NK-92 treated with Interleukin-12 subunit alpha and Interleukin-12 subunit beta, amount 100 ng/mL, for 24 hours (cell line): Measurements from ENCODE around the gene SPATA32.

ENCODE experiments used
- DNase-seq: peaks from one replicate; lab custom pipeline; 2025; lab: John Stamatoyannopoulos, UW

The SPATA32 gene

DNA sequence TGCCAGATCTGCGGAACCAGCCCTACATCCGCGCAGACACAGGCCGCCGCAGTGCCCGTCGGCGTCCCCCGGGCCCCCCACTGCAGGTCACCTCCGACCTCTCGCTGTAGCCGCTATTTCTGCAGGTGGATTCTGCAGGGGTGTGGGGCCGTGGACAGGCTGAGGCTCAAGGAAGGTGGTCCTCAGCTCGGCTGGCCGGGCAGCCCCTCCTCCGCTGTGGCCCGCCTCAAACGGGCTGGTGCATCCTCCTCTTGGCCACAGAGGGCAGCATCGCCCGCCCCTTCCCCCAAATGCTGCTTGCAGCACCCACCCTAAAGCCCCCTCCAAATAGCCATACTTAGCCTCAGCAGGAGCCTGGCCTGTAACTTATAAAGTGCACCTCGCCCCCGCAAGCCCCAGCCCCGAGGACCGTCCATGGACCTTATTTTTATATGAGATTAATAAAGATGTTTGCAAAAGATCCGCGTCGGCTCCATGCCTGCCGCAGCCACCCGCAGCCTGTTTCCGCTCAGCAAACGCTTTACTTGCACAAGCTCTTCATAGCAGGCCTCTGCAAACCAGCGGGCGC lies 14.9 kb downstream of the SPATA32 start:
- DNase-seq: no peak

DNA sequence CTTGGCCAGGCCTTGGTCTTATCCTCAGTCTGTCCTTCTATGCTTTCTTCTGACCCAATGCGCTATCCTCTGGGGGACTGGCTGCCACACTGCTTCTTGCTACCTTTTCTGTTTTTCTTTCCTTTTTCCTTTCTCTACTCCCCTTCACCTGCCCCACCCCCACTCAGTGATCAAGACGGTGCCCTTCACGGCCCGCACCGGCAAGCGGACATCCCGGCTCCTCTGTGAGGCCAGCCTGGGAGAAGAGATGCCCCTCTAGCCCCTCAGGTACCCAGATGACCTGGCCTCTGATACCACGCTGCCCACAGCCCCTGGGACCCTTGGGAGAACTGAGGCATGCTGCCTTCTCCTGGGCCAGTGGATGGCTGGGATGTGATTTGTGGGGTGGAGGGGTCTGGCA lies 15.6 kb downstream of the SPATA32 start:
- DNase-seq: no peak

DNA sequence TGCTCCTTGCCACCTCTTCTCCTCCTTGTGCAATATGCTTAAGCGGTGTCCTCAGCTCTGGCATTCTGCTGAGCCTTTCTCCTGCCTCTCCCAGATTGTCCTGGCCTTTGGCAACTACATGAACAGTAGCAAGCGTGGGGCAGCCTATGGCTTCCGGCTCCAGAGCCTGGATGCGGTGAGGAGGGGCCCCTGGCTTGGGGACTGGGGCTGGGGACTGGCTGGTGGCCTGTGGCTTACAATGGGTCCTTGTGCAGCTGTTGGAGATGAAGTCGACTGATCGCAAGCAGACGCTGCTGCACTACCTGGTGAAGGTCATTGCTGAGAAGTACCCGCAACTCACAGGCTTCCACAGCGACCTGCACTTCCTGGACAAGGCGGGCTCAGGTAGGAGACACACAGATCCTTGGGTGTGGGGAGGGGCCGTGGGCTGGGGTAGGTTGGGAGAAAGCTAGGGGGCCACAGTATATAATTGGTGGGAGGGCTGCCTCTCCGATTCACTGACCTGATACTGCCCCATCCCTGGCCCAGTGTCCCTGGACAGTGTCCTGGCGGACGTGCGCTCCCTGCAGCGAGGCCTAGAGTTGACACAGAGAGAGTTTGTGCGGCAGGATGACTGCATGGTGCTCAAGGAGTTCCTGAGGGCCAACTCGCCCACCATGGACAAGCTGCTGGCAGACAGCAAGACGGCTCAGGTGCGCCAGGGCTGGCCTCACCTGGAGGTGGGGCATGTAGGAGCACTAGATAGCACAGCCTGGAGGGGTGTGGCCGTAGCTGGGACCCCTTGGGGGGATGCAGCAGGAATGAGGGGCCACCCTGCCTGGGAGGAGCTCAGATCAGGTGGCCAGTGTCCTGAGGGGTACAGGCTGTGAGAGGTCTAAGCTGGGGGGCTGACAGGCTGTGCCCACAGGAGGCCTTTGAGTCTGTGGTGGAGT lies 16.9 kb downstream of the SPATA32 start:
- DNase-seq: no peak

DNA sequence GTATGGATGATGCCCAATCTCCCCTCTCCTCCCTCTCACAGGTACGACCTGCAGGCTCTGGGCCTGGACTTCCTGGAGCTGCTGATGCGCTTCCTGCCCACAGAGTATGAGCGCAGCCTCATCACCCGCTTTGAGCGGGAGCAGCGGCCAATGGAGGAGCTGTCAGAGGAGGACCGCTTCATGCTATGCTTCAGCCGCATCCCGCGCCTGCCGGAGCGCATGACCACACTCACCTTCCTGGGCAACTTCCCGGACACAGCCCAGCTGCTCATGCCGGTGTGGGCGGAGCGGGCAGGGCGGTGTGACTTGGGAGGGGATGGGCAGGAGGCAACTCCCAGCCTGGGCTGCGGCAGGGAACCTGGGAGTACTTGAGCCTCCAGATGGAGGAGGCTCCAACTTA lies 18.1 kb downstream of the SPATA32 start:
- DNase-seq: no peak

DNA sequence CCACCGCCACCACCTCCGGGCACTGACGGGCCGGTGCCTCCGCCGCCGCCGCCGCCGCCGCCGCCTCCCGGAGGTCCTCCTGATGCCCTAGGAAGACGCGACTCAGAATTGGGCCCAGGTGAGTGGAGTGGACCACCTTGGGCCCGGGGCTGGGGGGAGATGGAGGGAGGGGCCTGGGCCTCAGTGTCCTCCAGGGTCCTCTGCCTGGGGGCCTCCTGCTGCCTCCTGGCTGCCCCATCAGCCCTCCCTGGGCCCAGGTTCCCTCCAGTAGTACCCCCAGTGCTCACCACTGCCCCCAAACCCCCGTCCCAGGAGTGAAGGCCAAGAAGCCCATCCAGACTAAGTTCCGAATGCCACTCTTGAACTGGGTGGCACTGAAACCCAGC lies 19.9 kb downstream of the SPATA32 start:
- no peak for DNase-seq

DNA sequence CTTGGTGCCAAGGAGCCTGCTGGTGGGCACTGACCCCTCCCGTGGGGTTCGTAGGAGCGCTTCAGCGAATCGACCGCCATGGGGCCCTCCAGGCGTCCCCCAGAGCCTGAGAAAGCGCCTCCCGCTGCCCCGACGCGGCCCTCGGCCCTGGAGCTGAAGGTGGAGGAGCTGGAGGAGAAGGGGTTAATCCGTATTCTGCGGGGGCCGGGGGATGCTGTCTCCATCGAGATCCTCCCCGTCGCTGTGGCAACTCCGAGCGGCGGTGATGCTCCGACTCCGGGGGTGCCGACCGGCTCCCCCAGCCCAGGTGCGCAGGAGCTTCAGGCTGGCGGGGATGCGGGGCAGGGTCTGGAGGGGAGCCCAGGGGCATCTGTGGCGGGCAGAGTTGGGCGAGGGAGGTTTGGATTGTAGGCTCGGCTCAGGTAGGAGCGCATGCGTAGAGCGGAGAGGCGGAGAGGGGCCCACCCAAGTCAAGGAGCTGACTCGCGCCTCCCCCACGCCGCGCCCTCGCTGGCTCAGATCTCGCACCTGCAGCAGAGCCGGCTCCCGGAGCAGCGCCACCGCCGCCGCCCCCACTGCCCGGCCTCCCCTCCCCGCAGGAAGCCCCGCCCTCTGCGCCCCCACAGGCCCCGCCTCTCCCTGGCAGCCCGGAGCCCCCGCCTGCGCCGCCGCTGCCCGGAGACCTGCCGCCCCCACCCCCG lies 20.4 kb downstream of the SPATA32 start:
- DNase-seq: no peak

DNA sequence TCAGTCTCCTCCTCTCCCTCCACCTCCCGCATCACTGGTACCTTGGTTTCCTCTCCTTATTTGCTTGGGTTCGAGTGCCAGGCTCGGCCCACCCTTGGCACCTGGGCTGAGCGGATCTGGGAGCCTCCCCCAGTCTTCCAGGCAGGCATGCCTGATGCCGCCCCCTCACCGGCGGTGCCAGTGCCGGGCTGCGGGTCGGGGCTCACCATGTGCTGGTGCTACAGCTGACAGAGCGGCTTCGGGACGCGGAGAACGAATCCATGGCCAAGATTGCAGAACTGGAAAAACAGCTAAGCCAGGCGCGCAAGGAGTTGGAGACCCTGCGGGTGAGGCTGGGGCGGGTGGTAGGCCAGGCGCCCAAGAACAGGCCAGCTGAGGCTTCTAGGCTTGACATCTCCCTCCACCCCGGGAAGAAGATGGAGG lies 21.0 kb downstream of the SPATA32 start:
- DNase-seq: no peak

DNA sequence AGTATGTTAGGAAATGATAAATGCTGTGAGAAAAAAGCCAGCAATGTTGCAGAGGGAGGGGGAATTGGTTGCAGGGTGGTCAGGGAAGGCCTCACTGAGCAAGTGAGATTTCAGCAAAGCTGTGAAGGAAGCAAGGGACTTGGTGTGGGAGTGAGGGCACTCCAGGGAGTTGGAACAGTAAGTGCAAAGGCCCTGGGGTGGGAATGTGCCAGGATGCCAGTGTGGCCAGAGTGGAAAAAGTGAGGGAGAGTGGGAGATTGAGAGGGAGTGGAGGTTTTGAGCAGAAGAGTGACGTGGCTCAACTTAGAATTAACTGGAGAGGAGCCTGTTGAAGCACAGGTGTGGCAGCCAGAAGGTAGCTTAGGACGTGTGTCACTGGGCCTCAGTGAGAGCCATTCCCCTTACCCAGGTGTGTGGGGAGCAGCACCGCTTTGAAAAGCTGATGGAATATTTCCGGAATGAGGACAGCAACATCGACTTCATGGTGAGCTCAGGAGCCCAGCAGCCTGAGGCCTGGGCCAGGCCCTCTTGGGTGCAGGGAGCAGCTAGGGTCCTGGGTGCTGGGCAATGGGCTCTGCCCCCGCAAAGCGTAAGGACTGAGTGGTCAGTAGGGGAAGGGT lies 23.6 kb downstream of the SPATA32 start:
- no peak for DNase-seq

DNA sequence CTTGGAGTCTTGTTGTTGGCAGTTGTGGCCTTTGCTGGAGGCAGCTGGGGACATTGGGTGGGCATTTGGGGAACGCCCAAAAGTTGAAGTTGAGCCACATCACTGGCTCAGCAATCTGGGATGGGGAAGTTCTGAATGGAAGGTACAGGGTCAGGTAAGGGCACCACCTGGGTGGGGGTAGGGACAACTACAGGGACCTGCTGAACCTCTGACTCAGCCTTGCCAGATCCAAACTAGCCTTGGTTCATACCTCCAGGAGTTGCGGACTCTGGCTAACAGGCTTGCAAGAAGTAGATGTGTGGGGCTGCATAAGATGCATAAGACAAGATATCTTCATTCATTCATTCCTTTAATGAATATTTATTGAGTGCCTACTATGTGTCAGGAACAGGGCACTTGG lies 24.2 kb downstream of the SPATA32 start:
- no peak for DNase-seq

DNA sequence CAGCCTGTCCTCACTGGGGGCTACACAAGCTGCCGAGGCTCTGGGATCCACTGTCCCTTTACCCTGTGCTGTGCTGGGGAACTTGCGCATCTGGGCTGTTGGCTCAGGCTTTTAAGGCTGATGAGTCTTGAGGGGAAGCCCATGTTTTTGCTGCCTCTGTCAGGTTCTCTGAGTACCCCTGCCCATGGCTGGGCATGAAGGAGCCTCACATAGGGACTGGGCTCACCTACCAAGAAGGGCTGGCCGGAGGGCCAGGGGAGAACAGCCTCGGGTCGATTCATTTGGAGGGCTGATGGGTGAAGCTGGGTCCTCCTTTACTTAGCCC lies 25.6 kb downstream of the SPATA32 start:
- DNase-seq: no peak

DNA sequence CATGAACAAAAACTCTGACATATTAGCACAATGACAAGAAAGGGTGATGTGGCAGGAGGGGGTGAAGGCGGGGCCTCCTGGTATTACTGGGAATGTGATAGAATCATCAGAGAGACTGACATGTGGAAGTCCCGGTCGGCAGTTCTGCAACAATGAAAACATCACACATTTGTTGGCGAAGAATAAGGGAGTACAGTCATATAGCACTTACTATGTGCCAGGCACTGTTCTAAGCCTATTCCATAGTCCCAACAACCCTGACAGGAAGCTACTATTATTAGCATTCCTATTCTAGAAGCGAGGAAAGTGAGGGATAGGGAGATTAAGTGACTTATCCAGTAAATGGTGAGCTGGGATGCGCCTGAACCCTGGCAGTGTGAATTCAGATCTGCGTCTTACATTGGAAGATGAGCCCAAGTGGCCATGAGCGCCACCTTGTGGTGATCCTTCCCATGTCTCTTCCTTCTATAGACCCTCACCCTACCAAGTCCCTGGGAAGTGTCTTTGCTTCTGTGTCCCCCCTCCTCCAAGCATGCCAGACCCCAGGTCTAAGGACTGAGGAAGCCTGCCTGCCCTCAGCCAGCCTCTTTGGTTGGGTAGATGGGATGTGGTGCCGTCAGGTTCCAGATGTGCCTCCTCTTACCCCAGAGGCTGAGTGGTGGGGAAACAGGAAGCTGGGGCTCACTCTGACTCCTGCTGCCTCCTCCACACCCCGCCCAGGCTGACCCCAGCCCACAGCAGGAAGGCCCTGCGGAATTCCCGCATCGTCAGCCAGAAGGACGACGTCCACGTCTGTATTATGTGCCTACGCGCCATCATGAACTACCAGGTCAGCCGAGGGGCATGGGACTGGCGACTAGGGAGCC lies 26.2 kb downstream of the SPATA32 start:
- DNase-seq: peak; percentile 28

DNA sequence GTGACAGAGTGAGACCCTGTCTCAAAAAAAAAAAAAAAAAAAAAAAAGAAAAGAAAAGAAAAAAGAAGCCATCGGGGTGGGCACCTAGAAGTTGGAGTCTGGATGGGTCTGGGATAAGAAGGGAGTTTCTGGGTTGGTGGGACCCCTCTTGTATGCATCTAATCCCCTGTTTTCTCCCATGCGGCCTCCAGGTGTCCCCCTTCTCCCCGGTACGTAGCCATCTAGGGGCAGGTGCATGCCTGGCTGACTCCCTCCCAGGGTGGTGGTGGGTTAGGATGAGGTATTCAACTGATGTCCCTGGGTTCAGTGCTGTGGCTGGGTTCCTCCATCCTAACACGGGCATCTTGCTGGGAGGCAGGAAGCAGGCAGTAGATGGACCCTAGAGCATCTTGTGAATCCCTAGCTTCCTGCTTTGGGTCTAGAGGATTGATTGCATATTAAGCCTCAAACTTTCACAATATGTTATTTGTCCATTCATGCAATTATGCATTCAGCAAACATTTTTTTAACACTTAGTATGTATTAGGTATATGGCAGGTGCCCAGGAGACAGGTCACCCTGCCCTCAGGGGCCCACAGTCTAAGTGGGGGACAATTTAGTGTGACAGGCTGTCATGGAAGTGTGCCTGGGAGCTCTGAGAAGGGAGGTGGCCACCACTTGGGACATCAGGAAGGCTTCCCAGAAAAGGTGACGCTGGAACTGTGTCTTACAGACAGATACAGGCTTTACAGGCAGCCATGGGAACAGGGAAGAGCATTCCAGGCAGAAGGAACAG lies 27.1 kb downstream of the SPATA32 start:
- peak; percentile 26 for DNase-seq

DNA sequence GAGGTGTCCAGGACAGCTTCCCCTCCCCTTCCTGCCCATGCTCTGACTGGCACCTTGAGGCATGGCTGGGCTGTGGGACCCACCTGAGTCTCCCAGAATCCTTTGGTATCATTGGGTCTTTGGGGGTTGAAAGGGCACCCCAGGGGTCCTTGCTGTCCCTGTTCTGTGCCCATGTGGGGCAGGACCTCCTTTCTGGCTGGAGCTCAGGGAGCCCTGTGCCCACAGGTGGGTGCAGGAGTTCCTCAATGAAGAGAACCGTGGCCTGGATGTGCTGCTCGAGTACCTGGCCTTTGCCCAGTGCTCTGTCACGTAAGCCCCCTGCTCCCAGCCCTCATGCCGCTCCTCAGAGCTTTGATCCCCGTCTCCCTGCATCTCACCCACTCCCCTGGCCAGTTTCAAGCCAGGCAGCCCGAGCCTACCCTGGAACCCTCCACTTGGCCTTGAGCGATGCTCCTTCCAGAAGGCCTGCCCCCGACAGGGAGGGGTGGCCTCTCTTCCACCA lies 28.4 kb downstream of the SPATA32 start:
- no peak for DNase-seq

DNA sequence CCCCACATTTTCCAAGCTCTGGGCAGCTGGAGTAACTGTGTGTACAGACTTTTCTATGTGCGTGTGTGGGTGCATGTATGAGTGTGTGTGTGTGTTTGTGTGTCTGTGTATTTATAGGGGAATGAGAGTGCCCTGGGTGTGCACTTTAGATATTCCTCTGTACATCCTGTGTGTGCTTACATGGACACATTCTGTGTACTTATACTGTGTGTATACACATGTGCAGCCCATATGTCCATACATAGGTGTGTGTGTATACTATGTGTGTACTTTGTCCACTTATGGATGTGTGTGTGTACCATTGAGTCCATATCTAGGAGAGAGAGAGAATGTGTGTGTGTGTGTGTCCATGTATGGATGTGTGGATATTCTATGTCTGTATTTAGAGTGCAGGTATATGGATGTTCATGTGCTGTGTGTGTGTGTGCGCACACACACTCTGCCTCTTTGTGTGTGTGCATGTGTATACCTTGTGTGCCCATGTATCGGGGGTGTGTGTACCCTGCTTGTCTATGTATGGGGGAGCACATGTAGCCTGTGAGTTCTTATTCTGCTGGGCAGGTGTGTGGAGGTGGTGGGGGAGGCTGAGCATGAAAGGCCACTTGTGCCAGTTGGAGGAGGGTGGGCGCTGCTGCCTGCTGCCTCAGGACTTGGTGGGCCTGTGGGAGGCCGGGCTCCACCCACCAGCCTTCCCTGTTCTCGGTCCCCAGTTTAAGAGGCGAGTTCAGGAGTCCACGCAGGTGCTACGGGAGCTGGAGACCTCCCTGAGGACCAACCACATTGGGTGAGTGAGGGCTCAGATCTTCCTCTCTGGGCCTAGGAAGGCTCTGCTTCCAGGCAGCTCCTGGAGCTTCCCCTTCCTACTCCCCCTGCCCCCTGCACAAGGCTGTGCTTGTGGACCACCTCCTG lies 29.1 kb downstream of the SPATA32 start:
- DNase-seq: no peak

DNA sequence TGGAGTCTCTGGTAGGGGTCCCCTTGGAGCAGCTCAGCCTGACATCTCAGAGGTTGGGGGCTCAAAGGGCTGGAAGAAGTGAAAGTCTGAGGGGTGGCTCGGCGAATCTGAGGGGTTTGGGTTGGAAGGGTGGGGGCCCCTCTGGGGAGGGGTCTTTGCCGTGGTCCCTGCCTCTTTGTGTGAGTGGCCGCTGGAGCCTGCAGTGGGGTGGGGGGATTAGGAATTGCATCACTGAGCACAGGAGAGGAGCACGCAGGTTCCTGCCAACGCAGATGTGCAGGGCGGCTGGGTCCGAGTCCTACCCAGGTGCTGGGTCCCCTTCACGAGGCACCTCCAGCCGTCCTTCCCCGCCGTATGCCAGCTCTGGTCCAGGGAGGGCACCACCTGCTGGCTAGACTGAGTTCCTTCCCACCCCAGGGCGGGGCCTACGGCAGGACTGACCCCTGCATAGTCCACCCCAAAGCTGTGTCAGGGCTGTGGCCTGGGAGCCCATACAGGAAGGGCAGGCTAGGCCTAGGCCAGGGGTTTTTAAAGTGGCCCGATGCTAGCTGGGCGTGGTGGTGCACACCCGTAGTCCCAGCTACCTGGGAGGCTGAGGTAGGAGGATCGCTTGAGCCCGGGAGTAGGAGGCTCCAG lies 30.3 kb downstream of the SPATA32 start:
- DNase-seq: no peak

DNA sequence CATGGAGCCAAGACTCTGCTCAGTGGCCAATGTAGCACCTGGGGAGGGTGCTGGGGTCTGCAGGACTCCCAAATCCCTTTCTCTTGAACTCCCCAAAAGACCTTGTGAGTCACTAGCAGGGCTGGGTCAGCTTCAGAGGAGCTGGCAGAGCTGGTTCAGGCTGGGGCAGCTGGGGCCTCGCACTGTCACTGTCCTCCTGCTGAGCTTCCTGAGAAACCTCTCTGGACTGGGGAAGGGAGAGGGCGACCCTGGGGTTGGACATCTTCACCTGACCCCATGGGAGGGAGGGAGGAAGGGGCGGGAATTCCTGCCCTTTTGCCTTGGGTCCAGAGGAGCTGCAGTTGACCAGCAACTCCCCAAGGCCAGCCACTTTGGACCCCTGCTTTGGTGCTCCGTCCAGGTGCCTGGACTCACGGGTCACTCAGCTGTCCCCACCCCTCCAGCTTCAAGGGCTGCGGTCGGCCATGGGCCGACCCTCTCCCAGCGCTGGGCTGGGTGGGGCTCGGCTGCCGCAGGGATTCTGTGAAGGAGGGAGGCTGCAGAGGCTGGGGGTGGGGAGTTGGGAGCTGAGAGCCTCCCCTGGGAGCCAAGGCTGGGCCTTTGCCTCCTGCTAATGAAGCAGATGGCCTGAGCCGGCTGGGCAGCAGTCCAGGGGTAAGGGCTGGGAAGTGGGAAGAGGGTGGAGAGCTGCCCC lies 31.0 kb downstream of the SPATA32 start:
- DNase-seq: no peak

DNA sequence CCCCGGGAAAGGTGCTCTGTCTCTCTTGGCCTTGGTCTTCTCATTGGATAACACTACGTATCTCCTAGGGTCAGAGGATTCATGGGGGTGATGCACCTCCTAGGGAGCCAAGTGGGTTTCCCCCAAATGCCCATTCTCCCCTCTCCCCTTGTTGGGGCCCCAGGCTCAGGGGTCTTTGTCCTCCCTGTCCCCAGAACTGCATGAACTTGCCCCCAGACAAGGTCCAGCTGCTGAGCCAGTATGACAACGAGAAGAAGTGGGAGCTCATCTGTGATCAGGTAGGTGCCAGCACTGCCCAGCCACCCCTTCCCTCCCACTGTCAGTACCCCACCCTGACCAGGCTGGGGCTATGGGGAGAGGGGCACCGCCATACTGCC lies 31.5 kb downstream of the SPATA32 start:
- no peak for DNase-seq

DNA sequence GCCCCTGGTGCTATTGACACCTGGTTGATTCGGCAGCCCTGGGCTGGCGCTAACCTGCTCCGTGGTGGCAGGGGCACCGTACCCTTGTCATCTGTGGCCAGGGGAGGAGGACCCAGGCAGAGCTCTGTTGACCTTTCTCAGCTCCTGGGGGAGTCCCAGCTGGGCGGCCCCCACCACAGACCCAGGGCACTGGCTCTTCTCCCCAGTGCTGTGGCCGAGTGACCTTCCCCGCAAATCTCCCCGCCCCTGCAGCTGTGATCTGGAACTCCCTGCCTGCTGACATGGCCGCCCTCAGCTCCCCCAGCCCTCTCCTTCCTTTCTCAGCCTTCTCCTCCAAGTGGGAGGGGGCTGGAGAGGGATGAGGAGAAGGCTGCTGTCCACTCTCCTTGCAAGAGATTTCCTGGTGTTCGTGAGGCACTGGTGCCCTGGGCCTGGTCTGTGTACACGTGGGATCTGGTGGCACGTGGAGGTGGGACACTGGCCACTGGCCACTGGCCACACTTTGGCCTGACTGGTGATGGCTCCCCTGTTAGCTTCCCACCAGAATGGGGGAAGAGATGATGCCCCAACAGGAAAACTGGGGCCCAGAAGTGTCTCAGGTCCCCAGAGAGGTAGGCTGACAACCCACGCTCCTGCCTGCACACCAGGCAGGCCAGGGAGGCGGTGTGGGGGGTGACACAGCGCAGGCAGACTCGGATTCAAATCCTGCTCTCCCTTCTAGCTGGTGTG lies 32.0 kb downstream of the SPATA32 start:
- no peak for DNase-seq
